Neutrophil (primary cell): ENCODE data around the gene BHLHE40.
A peak's percentile ranks its signal among the peaks of the same experiment; 100 is the strongest.

Source experiments
- H3K27ac ChIP-seq: fragments of 200-600 bp; sonication (generic); 2 replicates; pipeline ENCODE4 v1.5.1; 2016; ENCODE audit warnings: mild to moderate bottlenecking, moderate library complexity
- H3K27me3 ChIP-seq: fragments of 200-600 bp; sonication (generic); 2 replicates; pipeline ENCODE4 v1.6.0; 2016; ENCODE audit warnings: mild to moderate bottlenecking
- H3K36me3 ChIP-seq: fragments of 200-600 bp; sonication (generic); 2 replicates; pipeline ENCODE4 v1.5.1; 2017
- H3K4me1 ChIP-seq, 2 experiments: fragments of 200-600 bp in 1 of 2; sonication (generic) in 1 of 2; 1 replicate in 1 of 2; 2 replicates in 1 of 2; pipeline versions ENCODE4 v1.5.1 to v1.6.1; 2013 to 2016; ENCODE audit warnings: low read depth in 1 of 2, low read length in 1 of 2, mild to moderate bottlenecking in 1 of 2, moderate library complexity in 1 of 2; ENCODE audit not compliant: control insufficient read depth in 1 of 2, insufficient read depth in 1 of 2
- H3K4me3 ChIP-seq, 2 experiments: fragments of 200-600 bp in 1 of 2; sonication (generic) in 1 of 2; 1 replicate in 1 of 2; 2 replicates in 1 of 2; pipeline ENCODE4 v1.5.1; 2013 to 2016; ENCODE audit warnings: low read depth in 1 of 2, low read length in 1 of 2, mild to moderate bottlenecking in 1 of 2, moderate library complexity in 1 of 2
- H3K9me3 ChIP-seq: fragments of 200-600 bp; sonication (generic); 2 replicates; pipeline ENCODE4 v1.5.1; 2016
- CTCF ChIP-seq: fragments of 200-600 bp; sonication (generic); IDR thresholded peaks from 2 replicates; pipeline ENCODE4 v1.5.1; 2016; ENCODE audit warnings: antibody characterized with exemption

BHLHE40 gene

GRCh38 chr3:4986175-4986781, 7.0 kb downstream of the BHLHE40 start:
- H3K36me3 ChIP-seq, result peaks cover 11% of the 10 kb centered on the region
- H3K27me3 ChIP-seq, result no peaks in the 10 kb centered on the region
- H3K4me1 ChIP-seq, result peaks cover 56 to 67% of the 10 kb centered on the region in 2 experiments
- no peak for TF ChIP-seq CTCF
- H3K27ac ChIP-seq, result peak overlapping the region; percentile 92
- peak overlapping the region; percentile 67 to 69 for H3K4me3 ChIP-seq
- H3K9me3 ChIP-seq, result no peaks in the 10 kb centered on the region

GRCh38 chr3:4986782-4987537, 7.7 kb downstream of the BHLHE40 start:
- peaks cover 50 to 61% of the 10 kb centered on the region in 2 experiments for H3K4me1 ChIP-seq
- TF ChIP-seq CTCF, result peak; percentile 17
- peak overlapping the region; percentile 92 for H3K27ac ChIP-seq
- peak overlapping the region; percentile 67 to 69 for H3K4me3 ChIP-seq
- peaks cover 11% of the 10 kb centered on the region for H3K36me3 ChIP-seq
- no peaks in the 10 kb centered on the region for H3K9me3 ChIP-seq
- H3K27me3 ChIP-seq, result no peaks in the 10 kb centered on the region

- TF ChIP-seq CTCF, result no peak
- Histone ChIP-seq H3K4me1 (peaks cover 42 to 53% of the 10 kb centered on the region in 2 experiments), H3K4me3 (peak overlapping the region; percentile 67 to 69), H3K27ac (peak overlapping the region; percentile 92), H3K36me3 (peaks cover 9% of the 10 kb centered on the region), H3K27me3 (no peaks in the 10 kb centered on the region), H3K9me3 (no peaks in the 10 kb centered on the region)
Measured at GRCh38 chr3:4987538-4988296, 8.5 kb downstream of the BHLHE40 start.

- Histone ChIP-seq H3K4me3 (no peak overlapping the region), H3K27me3 (no peaks in the 10 kb centered on the region), H3K9me3 (no peaks in the 10 kb centered on the region), H3K27ac (no peak overlapping the region), H3K4me1 (peaks cover 33 to 38% of the 10 kb centered on the region in 2 experiments), H3K36me3 (no peaks in the 10 kb centered on the region)
- no peak for TF ChIP-seq CTCF
Measured at GRCh38 chr3:4988983-4989834, 10.0 kb downstream of the BHLHE40 start.

GRCh38 chr3:4990069-4990468, 10.8 kb downstream of the BHLHE40 start:
- Histone ChIP-seq H3K4me1 (peaks cover 33 to 34% of the 10 kb centered on the region in 2 experiments), H3K36me3 (no peaks in the 10 kb centered on the region), H3K27me3 (no peaks in the 10 kb centered on the region), H3K27ac (no peak overlapping the region), H3K4me3 (no peak overlapping the region), H3K9me3 (no peaks in the 10 kb centered on the region)
- TF ChIP-seq CTCF, result no peak
